Measurements from ENCODE around the gene TRIM45.
"Not testable (repeated sequence)": the region's sequence is repeated elsewhere in the genome, so short reads cannot be mapped to it uniquely, and the experiment has no call there.

Gene TRIM45

DNA sequence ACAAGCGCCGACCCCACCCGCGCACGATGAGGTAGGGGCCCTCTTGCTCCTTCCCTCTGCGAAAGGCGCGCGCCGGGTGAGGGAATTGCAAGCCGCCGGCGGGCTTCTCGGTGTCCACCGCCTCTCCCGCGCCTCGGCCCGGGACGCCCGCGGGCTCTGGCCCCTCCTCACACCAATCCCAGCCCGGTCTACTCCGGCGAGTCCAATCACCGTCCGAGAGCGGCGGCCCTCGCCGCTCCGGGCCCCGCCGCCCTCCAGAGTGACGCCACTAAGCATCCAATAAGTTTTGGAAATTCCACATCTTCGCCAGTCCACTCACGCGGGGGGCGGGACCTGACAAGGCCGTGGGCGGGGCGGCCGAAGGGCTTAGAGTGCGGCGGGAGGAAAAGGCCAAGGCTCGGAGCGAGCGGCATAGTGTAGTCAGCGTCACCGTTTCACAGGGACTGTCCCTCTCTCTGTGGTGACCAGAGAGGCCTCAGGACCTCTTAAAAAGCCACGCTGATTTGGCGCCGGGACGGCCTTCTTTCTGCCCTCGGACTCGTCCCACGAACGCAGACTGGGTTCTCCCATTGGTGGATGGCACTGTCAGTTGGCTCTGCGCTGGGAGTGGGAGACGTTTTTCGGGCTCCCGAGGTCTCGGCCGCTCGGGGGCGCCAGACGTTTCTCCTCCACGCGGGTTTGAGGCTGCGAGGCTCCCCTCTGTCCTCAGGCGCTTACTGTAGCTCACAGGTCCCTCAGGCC, at the start of gene TRIM45:
TSS of gene TRIM45 (minus strand) at position 161 of the 741 bp plus-strand sequence. CDS start 548 bp downstream, outside the sequence.
- DNase-seq: peak; percentile 95

- peak; percentile 94 for DNase-seq
These were observed 48.5 kb upstream of the TRIM45 start for GRCh38 chr1:117169871-117170596.

DNA sequence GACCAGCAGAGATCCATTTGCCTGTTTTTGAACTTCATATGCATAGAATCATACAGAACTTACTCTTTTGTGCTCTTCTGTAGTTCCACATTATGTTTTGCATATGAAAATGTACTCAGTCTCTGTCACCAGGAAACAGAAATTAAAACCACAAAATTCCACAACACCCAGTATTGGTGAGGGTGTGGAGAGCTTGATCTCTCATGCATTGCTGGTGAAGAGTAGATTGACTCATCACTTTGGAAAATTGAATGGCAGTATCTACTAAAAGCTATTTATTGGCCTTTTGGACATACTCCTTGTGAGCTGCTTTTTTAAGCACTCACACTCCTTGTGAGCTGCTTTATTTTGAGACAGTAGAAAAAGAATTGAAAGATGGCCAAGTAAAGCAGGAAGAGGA, 45.9 kb upstream of the TRIM45 start:
- peak; percentile 23 for DNase-seq

DNA sequence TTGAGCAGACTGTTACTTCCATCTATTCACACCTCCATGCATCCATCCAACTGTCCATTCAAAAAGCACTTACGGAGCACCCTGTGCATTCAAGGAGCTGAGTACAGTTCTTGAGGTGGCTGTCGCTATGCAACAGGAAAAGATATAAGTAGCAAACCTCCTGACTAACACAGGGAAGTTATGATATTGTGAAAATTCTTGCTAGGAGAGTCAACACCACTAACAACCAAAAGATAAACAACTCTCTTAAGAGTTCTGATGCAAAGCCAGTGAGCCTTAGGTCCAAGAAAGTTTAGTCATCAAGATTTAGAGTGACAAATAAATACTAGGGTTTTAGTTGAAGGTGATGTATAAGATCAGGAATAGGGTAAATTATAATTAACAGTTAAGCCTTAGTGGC, 44.5 kb upstream of the TRIM45 start:
- peak; percentile 34 for DNase-seq

DNA sequence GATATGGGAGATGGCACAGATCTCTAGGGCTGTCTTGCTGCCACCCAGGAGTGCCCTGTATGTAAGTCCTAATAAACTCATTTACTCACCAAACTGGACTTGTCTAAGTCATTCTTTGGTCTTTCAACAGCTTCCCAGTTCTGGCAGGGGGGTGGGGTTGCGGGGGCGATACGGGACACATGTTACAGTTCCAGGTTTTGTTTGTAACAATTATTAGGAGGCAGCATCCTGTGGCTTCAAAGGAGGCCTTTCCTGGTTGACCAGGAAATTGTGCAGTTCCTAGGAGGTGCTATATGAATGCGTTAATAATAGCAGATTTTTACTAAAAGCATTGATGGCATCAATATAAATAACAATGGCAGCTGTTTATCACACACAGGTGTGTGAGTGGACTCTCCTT, 42.7 kb upstream of the TRIM45 start:
- no peak for DNase-seq

DNA sequence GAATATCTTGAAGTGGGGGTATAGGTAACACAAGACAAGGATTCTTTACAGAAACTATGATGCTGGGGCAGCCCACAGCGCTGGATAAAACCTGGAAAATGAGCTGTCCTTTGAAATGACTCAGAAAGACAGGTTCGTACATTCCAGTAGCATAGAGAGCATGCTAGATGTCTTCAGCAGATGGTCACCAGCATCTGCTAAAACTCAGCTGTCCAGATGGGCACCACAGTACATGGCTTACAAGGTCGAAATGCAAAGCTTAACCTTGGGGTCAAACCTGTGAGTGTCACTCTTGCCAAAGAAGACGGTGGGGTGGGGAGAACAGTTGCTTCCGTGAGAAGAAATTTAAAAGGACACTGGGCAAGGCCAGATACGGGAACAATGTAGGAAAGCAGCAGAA, 41.3 kb upstream of the TRIM45 start:
- DNase-seq: no peak

DNA sequence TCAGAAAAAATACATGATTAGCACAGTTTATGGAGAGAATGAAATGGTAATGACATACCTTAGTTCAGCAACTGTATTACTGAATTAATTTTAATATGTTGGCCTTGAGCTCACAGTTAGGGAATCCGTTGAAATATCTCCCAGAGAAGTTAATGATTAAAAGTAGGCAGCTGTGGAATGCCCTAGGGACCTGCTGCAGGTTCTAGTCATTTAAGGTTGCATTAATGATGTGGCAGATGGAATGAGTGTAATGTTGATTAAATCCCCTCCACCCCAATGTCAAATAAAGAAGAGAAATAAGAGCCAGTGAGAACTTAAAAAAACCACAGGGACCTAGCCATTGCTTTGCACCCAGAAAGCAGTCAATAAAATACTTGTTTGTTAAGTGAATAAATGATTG, 40.3 kb upstream of the TRIM45 start:
- DNase-seq: peak; percentile 74

DNA sequence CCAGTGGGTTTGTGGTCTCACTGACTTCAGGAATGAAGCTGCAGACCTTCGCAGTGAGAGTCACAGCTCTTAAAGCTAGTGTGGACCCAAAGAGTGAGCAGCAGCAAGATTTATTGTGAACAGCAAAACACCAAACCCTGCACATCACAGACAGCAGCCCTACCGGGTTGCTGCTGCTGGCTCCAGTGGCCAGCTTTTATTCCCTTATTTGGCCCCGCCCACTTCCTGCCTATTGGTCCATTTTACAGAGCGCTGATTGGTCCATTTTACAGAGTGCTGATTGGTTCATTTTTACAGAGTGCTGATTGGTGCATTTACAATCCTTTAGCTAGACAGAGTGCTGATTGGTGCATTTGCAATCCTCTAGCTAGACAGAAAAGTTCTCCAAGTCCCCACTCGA, 29.8 kb upstream of the TRIM45 start:
- not testable (repeated sequence) for DNase-seq

DNA sequence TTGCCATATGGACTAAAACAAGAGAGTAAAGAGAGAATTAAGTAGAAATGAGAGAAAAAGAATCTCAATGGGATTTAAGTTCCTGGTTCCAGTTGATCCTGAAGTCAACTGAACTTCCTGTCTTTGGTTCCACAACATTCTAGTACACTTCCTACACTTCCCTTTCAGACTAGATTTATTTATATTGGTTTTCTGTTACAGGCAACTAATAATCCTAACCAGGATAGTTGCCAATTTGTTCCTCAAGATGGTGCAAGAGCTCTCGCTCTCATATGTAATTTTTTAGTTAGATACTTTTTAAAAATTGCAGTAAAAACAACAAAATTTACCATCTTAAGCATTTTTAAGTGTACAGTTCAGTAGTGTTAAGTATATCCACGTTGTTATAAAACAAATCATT, 28.8 kb upstream of the TRIM45 start:
- DNase-seq: no peak

- DNase-seq: peak; percentile 52
These were observed 26.5 kb upstream of the TRIM45 start for GRCh38 chr1:117147856-117148588.

GRCh38 chr1:117147341-117147831, 25.8 kb upstream of the TRIM45 start:
- DNase-seq: no peak

GRCh38 chr1:117146575-117147340, 25.2 kb upstream of the TRIM45 start:
- DNase-seq: peak; percentile 91

- DNase-seq: peak; percentile 16
These were observed 24.5 kb upstream of the TRIM45 start for GRCh38 chr1:117146072-117146471.

DNA sequence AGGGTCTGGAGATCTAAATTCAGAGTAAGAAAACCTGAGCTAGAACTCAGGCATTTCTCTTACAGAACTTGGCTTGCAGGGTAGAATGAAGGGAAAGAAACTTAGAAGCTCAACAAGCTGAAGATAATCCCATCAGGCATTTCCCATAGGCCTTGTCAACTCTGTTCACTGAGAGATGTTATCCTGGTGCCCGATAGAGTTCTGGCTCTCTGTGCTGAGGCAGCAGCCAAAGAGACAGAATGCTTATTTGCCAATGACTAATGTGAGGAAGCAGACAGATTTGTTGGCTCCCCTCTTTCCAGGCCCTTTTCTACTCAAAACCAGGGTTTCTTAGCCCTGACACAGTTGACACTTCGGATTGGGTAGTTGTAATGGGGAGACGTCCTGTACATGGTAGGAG, 22.3 kb upstream of the TRIM45 start:
- DNase-seq: no peak

GRCh38 chr1:117143172-117143571, 21.6 kb upstream of the TRIM45 start:
- DNase-seq: no peak

DNA sequence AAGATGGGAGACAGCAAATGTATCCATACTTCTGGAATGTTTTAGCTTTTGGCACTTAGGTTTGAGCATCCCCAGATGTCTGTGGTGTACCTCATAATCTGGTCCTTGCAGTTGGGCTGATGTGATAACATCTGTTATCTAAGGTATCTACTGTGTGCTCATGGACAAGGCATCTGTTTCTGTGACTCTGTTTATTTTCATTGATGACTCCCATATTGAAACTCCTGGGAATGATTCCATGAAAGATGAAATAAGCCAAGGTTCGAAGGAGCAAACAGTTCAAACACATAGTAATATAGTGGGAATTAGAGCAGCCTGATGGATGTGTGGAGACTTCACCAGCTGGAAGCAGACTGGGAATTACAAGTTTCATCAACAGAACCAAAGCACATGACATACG, 20.7 kb upstream of the TRIM45 start:
- DNase-seq: no peak

- DNase-seq: no peak
These were observed 17.0 kb upstream of the TRIM45 start for GRCh38 chr1:117138561-117138960.

DNA sequence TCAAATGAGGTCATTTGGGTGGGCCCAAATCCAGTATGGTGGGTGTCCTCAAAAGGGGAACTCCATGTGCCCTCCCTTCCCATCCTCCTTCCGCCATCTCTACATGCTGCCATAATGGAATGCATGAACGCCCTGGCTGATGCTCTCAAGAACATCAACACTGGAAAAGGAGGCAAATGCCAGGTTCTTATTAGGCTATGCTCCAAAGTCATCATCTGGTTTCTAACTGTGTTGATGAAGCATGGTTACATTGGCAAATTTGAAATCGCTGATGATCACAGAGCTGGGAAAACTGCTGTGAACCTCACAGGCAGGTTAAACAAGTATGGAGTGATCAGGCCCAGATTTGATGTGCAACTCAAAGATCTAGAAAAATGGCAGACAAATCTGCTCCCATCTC, 16.6 kb upstream of the TRIM45 start:
- DNase-seq: no peak

DNA sequence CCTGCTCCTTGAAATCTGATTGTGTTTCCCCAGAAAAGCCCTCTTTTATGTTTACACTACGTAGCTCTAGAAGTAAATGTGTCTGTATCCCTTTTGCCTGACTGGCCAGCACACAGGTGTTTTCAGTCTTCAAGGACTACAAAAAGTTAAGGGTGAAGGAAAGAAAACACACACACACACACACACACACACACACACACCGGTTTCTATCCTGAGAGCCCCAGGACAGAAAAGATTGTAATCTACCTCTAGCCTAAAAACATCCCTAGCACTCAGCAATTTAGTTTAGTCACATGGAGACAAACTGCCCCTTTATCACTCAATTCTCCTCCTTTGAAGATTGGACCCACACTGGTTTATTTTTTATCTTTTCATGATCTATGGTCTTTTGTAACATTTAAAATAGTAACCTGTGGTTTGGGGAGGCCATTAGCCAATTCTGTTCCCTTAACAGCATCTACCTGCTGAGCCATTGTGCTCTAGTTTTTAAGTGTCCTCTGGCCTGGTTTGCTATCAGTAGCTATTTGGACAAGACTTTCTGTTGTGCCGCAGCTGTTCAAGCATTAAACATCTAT, 15.8 kb upstream of the TRIM45 start:
- no peak for DNase-seq

GRCh38 chr1:117136749-117137148, 15.2 kb upstream of the TRIM45 start:
- DNase-seq: no peak

DNA sequence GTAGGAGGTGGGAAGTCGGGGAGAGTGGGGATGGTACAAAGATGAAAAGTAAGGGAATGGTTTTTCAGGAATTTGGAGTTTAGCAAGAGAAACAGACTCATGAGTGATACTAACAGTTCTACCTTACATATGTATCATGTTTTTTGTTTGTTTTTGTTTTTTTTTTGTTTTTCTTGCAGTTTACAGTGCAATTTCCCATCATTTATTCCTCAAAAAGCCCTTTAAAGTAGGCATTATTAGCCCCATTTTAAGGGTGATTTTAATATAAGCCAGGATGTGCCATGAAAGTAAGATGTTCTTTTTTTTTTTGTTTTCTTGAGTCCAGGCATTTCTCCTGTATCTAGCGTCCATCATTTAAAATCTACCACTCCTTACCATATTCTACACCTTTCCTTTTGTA, 13.8 kb upstream of the TRIM45 start:
- no peak for DNase-seq

DNA sequence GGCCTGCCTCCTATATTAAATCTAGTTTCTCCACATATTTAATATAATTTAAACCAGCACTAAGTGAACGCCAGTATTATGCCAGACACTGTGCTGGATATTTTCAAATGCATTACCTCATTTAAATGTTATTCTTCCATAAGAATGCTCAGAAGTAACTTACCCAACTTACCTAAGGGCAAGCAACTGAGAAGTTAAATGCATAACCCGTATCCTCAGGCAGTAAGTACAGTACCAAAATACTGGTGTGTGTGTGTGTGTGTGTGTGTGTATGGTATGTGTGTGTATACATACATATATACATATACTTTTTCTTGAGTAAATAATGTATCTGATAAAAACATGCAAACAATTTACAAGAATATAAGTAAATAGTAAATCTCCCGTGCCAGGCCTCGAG, 9.0 kb upstream of the TRIM45 start:
- DNase-seq: no peak
